Heart left ventricle (tissue), 13 donors: ENCODE results near the gene BRMS1.

ENCODE experiments used
- CTCF ChIP-seq, 12 donors: fragments of 200-600 bp; sonication (generic) in 4 of 12; IDR thresholded peaks; one replicate each; pipeline versions ENCODE4 v1.5.0 to v1.8.0; 2018 to 2022; ENCODE audit warnings: antibody characterized with exemption in 12 of 12, mild to moderate bottlenecking in 5 of 12
- POLR2A ChIP-seq, 2 donors: fragments of 450-650 bp; IDR thresholded peaks; one replicate each; pipeline ENCODE4 v1.6.1; 2017; ENCODE audit warnings: antibody characterized with exemption in 2 of 2, mild to moderate bottlenecking in 2 of 2, moderate library complexity in 2 of 2
- donor health status: ischemic (EF 13 %, LVEDD 7.1; RV severe dilation, severe dysfunction).
- donor health status: DM: no; HTN: yes; CAD: no.
- donor health status: DM: no; HTN: no; CAD: no.
- donor health status: ischemic (EF 25% LVEDD 6.9; RV normal size, moderate dysfunction).
- donor health status: ischemic (EF 25% LVEDD 5.7; RV mildly dilated, moderate dysfunction).
- donor health status: ischemic (EF 35%, LVEDD 5.7; RV mildly dilated, moderate dysfunction).
- donor health status: nonischemic (EF 11% LVEDD 7.7; RV severe dilation, severe dysfunction).
- donor health status: DM: yes; HTN: yes; CAD: no.
- donor health status: PGD.
- donor health status: ischemic (EF 29% LVEDD 5.4; RV normal size, mild dysfunction).
- donor health status: nonischemic (EF 23%, LVEDD 6.1; RV moderate dilation, normal function).

GRCh38 chr11:66293352-66293751 lies 51.6 kb downstream of the BRMS1 start:
- TF ChIP-seq CTCF (IDR thresholded peaks at IDR 0.05): no peak
- no peak for TF ChIP-seq POLR2A (IDR thresholded peaks at IDR 0.05)
